GM20431 (cell line): ENCODE data around the gene SETMAR.

Experiments
- in situ Hi-C: fragments of 300-500 bp; cut with MseI, MboI; formaldehyde crosslinking; loops from one replicate; pipeline ENCODE4 v1.15.0; 2020; ENCODE audit warnings: low sequenced_read_pairs; ENCODE audit not compliant: unreplicated experiment

Gene SETMAR

DNA sequence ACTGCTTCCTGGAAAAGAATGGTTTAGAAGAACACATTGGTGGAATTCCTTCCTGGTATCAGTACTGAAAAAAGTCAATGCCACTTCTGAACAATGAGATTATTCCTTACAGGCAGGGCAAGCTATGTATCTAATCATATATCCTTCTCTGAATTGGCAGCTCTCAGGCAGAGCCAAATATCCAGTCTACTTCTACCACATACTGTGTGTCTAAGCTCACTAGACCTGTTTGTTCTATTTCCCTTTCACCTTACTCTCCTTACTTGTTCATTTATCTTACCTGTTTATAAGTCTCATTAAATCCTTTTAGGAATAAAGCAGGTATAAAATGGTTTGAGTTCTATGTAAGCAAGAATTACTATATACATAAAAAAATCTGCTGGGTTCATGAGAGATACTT lies 8.3 kb downstream of the SETMAR start:
- in situ Hi-C loops: no loop called here

DNA sequence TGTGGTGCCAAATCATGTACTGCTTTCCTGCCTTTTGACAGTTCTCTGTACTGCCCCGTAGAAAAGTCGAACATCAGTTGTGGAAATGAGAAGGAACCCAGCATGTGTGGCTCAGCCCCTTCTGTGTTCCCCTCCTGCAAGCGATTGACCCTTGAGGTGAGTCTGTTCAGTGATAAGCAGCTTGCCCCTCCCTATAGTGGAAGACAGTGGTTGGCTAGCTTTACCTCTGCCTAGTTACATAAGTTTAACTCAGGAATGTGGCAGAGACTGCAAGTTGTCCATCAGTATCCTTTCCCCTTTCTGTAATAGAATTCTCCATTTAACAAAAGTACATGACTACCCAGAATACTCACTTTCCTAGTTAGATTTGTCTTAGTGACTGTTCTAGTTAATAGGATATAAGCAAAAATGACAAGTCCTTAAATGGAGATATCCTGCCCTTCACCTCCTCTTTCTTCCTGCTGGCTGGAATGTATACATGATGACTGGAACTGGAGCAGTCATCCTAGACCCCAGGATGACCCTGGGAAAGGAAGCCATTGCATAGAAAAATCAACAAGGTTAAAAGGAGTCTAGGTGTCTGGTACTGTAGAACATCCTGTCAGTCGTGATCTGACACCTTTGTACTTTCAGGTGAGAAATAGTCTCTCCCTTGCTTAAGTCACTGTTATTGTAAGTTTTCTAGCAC lies 10.6 kb downstream of the SETMAR start:
- in situ Hi-C loops: no loop called here

DNA sequence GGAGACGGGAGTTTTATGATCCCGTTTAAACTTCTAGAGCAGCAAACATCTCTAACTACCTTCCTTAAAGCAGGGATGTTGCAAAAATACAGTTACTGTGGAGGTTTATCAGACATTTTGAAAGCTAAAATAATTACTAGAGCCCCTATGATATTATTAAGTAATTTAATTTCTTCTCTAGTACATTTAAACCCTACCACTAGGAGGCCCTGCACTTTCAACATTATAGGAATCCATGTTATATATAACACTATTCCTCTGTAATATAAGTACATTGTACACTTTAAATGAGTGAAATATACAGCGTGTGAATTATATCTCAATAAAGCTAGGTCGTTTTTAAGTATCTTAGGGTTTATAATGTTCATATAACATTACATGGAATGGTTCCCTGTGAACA lies 11.5 kb downstream of the SETMAR start:
- in situ Hi-C loops: no loop called here

DNA sequence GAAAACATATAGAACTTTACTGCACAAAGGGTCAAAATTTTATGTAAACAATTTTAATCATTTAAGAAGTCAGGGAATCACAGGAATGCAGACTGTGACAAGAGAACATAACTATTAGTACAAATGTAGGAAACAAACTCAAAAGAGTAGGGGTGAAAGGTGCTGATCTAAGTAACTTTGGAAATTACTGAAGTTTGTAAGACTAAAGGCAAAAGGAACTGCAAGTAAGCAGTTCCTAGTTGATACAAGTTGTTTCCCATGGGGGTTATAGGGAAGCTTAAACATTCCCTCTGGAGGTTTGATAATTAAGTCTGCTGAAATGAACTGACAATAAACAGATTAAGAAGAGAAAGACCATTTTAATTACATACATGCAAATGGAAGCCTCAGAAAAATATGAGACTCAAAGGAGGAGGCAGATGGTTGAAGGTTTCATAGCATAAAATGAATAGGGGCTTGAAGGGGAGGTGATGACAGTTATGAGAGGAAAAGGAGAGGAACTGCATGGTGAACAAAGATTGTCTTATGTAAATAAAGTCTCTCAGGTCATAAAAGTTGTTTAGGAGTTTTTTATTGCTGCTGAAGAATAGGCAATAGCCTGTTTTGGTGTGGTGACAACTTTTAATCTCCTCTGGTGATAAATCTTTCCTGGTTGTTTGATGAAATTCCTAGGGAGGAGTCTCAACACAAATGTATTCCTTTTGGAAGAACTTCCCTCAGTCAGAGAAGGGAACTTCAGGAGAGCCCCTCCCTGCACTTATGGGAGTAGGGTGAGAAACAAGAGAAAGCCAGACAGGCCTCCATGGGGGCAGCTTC lies 17.1 kb downstream of the SETMAR start:
- in situ Hi-C loops: no loop called here

DNA sequence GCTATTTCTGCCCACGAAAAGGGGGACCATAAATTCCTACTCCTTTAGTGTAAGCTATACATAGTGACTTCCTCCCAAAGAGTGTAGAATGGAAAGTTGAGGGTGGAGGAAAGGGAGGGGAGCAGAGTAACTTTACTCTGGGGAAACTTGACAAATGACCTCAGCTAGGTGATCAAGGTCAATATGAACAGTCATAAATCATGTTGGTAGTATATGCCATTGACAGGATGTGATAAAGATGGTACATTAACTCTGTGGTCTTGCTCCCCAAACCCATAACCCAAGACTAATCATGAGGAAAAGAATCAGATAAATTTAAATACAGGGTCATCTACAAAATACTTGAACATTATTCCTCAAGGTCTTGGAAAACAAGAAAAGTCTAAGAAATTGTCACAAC lies 18.6 kb downstream of the SETMAR start:
- in situ Hi-C loops: no loop called here

DNA sequence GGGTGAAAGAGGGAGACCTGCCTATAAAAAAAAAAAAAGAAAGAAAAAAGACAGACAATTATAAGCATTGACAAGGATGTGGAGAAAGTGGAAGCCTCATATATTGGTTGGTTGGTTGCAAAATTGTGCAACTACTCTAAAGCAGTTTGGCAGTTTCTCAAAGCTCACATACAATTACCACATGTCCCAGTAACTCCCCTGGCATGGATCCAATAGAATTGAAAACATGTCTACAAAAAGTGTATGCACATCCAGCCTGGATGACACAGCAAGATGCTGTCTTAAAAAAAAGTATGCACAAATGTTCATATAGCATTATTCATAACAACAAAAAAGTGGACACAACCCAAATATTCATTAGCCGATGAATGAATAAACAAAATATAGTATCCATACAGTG lies 19.5 kb downstream of the SETMAR start:
- in situ Hi-C loops: no loop called here

DNA sequence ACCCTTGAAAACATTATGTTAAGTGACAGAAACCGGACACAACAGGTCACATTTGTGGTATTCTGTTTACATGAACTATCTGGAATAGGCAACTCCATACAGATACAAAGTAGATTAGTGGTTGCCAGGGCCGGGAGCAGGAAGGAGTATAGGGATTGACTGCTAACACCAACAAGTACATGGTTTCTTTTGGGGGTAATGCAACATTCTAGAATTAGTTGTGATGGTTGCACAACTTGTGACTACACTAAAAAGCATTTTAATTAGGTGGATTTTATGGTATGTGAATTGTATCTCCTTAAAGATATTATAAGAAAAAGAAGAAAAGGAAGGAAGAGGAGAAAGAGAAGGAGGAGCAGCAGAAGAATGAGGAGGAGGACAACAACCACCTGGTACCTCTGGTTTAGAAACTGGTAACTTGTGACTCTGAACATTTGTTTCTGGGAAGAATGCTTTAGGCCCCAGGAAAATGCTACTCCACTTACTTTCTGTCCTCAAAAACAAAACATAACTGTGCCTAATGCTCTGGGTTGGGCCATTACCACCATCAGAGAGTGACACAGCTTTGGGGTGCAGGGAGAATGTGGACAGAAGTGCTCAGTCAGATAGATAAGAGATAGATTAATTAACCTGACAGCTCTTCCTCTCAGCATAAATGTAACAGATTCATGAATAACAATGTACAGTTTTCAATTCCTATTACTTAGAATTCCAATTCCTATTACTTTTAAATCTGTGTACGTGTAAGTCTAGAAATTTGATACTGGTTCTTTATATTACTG lies 20.3 kb downstream of the SETMAR start:
- in situ Hi-C loops: no loop called here

DNA sequence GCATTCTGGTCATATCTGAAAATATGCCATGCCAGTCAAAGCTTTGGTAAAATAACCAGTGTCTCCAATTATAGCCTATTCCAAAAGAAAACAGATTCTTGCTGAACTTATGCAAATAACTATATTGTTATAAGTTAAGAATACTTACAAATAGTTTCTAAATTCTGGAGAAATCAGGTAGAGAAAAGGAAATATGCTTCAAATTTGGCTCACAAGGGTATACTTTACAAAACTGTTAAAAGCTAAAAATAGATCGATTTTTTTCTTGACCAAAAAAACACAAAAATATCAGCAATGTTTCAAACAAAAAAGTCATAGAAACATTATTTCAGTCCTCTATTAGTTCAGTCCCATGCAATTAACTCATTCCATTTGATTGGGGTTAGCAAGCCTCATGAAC lies 23.7 kb downstream of the SETMAR start:
- in situ Hi-C loops: loop anchor here (25.0 kb wide), 1 partner anchor 310 kb away; no protein-coding TSS in a partner anchor

DNA sequence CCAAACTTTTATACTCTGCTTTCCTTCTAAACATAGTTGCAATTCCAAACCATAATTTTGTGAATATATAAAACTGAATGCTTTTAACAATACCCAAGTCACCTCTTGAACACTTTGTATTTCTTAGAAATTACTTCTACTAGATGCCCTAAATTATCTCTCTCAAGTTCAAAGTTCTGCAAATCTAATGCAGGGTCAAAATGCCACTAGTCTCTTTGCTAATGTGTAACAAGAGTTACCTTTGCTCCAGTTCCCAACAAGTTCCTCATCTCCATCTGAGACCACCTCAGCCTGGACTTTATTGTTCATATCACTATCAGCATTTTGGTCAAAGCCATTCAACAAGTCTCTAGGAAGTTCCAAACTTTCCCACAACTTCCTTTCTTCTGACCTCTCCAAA lies 26.6 kb downstream of the SETMAR start:
- in situ Hi-C loops: loop anchor here (25.0 kb wide), 1 partner anchor 307 kb away; no protein-coding TSS in a partner anchor

DNA sequence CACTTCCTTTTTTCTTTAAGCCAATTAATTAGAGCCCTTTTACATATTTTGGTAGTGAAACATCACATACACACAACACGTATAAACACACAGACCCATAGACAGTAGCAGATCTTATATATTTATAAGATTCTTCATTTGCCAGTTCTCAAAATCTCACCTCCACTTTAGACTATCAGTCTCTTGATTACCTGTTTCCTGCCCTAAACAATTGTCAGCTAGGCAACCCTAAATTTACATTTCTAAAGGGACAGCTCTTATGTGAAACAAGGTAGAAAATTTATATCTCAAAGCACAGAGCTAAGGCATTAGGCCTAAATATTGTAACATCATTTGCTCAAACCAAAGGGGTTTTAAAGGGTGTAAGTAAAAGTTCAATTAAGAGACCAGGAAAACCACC lies 28.9 kb downstream of the SETMAR start:
- in situ Hi-C loops: loop anchor here (25.0 kb wide), 1 partner anchor 305 kb away; no protein-coding TSS in a partner anchor

DNA sequence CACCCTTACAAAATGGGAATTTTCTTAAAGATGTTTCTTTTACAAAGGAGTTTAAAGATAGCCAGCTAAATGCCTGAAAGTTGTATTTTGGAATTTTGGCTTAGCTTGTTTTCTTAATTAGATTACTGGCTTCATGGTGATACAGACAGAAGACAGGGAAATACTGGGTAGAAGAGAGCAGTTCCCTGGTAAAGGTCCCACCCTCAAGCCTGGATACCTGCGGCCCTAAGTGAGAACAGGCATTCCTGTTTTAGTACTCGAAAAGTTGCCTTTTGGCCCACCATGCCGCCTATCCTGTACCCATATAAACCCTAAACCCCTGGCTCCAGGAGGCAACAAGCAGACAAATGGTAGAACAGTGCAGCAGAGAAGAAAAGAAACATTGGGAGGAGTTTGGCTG lies 29.4 kb downstream of the SETMAR start:
- in situ Hi-C loops: loop anchor here (25.0 kb wide), 1 partner anchor 305 kb away; no protein-coding TSS in a partner anchor

DNA sequence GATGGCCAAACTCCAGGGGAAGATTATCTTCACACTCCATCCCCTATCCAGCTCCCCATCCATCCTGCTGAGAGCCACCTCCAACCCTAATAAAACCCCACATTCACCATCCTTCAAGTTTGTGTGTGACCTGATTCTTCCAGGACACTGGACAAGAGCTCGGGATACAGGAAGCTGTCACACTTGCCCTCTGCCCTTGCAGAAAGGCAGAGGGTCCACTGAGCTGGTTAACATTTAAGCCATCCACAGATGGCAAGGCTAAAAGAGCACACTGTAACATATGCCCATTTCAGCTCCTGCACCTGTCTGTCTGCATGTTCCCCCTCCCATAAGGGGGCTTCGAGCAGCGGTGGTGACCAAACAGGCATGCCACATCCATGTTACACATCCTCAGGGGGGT lies 29.8 kb downstream of the SETMAR start:
- in situ Hi-C loops: loop anchor here (25.0 kb wide), 1 partner anchor 304 kb away; no protein-coding TSS in a partner anchor

DNA sequence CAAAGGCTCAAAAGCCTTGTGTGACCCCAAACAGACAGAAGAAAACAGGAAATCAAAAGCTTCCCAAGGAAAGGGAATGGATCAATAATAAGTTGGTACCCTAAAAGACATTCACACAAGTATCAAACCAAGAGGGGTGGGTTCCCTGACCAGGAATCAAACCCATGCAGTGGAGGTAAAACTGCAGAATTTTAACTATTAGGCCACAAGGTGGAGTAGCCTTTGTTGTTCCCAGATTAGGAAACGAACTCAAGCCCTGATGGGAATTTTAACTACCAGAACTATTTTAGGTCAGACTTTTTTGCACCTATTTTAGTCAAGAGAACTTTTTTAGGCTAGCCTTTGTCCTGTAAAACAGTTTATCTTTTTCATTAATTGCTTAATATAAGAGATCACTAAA lies 31.4 kb downstream of the SETMAR start:
- in situ Hi-C loops: loop anchor here (25.0 kb wide), 1 partner anchor 303 kb away; no protein-coding TSS in a partner anchor

DNA sequence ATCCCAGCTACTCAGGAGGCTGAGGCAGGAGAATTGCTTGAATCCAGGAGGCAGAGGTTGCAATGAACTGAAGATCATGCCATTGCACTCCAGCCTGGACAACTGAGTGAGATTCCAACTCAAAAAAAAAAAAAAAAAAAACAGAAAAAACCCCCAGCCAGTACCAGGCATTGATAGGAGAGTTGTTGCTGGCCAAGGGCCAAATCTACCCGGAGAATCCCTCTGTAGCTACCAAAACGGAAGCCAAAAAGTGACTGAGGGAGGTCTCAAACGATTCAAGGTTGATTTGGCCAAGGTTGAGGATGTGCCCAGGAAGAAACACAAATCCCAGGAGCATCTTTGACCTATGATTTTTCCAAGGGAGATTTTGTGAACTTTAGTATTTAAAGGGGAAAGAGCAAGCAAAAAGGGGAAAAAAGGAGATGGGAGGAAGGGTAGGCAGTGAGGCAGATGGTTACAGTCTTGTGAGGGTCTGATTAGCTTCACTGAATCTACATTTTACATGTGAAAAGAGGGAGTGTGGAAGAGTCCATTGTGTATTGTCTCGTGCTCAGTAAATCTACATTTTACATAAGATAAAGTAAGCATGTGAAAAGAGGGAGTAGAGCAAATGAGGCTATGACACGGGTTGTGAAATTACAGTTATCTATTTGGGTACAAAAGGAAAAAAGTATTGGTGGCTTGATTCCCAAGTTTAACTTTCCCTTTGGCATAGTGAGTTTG lies 32.8 kb downstream of the SETMAR start:
- in situ Hi-C loops: loop anchor here (25.0 kb wide), 1 partner anchor 301 kb away; no protein-coding TSS in a partner anchor

DNA sequence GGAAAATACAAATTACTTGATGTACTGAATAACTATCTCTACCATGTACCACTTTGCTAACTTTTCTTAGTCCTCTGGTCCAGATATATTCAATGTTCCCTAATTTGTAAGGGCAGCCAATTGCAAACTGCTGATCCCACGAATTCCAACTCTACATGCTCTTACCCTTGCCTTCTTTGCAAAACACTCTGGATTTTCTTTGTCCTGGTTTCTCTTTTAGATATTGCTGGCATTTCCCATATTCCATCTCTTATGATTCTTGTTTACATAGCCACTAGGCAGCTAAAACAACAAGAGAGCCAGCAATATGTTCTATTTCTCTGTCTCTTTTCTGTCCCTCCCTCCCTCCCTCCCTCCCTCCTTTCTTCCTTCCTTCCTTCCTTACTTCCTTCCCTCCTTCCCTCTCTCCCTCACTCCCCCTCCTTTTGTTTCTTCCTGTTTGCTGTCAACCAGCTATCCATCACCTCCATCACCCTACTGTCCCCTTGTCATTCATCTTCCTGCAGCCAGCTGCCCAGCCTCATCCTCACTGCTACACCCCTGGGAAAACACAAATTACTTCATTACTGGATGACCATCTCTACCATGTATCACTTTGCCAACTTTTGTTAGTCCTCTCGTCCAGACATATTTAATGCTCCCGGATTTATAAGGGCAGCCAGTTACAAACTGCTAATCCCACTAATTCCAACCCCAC lies 33.8 kb downstream of the SETMAR start:
- in situ Hi-C loops: loop anchor here (25.0 kb wide), 1 partner anchor 300 kb away; no protein-coding TSS in a partner anchor

DNA sequence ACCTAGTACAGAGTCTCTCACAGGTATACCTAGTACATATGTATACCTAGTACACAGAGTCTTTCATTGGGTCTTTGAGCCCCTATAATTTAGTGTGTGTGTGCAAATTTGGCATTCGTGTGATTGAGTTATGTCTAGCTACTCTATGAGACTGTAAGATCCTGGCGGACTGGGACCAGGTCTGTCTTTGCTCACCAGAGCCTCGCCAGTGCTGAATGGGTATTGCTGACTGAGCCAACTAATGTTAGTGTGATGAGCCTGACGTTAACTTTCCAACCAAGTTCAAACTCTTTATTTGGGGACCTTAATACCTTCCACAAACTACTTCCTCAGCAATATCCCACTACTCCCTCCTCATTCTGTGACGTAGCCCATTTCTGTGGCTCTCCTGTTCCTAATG lies 35.6 kb downstream of the SETMAR start:
- in situ Hi-C loops: loop anchor here (25.0 kb wide), 1 partner anchor 299 kb away; no protein-coding TSS in a partner anchor

DNA sequence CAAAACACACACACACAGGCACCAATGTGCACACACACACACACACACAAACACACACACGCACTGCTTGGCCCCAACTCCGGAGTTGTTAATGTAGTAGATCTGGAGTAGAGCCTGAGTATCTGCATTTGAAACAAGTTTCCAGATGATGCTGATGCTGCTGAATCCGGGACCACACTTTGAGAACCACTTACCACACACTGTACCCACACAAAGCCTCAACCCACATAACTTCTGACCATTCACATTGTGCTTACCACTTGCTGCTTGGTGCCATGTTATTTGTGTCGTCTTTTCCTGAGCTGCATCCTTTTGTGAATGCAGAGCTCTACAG lies 36.9 kb downstream of the SETMAR start:
- in situ Hi-C loops: loop anchor here (25.0 kb wide), 1 partner anchor 297 kb away; no protein-coding TSS in a partner anchor

DNA sequence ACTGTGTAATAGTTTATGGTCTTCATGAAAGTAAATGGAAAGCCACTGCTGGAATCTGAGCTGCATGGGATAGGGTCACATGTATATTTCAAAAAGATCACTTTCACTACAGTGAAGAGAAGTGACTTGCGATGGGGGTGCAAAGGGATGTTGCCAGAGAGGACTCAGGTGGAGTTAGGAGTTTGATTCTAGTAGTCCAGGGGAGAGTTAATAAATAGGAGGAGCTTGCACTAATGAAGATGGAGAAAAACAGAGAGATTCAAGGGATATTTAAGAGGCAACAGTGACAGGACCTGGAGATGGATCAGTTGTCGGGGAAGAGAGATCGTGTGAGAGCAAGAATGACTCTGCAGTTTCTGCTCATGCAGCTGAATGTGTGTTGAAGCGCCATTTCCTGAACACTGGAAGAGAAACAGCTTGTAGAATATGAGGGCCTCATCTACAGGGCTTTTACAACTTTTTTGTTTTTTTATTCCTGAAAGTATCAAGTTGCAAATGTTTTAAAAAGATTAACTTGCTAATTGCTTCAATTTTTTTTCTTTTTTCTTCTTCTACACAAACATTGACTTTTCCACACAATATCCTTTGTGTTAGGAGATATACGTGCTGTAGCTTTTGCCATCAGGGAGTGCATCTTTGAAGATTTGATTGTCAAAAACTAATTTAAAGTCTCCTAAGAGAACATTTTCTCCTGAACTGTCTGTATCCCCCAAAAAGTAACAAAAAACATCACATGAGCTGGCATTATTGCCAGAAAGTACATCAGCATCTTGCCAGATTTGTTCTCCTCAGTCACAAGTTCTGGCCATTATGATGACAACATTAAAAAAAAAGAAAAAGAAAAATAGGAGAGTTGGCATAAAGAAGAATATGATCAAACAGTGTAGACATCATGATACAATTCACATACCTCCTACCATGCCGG lies 37.5 kb downstream of the SETMAR start:
- in situ Hi-C loops: loop anchor here (25.0 kb wide), 1 partner anchor 297 kb away; no protein-coding TSS in a partner anchor
